Prostate gland (tissue), 2 donors: ENCODE results near the gene HERC3. TPM values are rescaled to one million over a fixed set of nuclear protein-coding genes. Genes with fewer than 3 reads are reported as not detected.

ENCODE experiments used
- DNase-seq: peaks from one replicate; pipeline ENCODE4 v3.0.0-alpha.2; 2019; ENCODE audit warnings: low spot score
- H3K27ac ChIP-seq, 2 donors: fragments of 200-600 bp; sonication (generic); 2 replicates each; pipeline ENCODE4 v1.5.1; 2017 to 2019
- H3K27me3 ChIP-seq: fragments of 200-600 bp; sonication (generic); replicated peaks from 2 replicates; pipeline ENCODE4 v1.5.1; 2019; ENCODE audit not compliant: insufficient read depth
- H3K36me3 ChIP-seq, 2 donors: fragments of 200-600 bp; sonication (generic); 1 replicate in 1 of 2; 2 replicates in 1 of 2; pipeline versions ENCODE4 v1.5.1 to v1.8.1; 2017 to 2019
- H3K4me1 ChIP-seq: fragments of 200-600 bp; sonication (generic); replicated peaks from 2 replicates; pipeline ENCODE4 v1.5.1; 2019
- H3K4me3 ChIP-seq, 2 donors: fragments of 200-600 bp; sonication (generic); 2 replicates each; pipeline ENCODE4 v1.5.1; 2017 to 2019
- H3K9me3 ChIP-seq: fragments of 200-600 bp; sonication (generic); 2 replicates; pipeline ENCODE4 v1.5.1; 2017
- CTCF ChIP-seq, 4 experiments: fragments of 200-600 bp in 2 of 4; fragments of 450-650 bp in 2 of 4; sonication (generic) in 2 of 4; IDR thresholded peaks; 1 replicate in 3 of 4; 2 replicates in 1 of 4; pipeline ENCODE4 v1.5.1; 2016 to 2019; ENCODE audit warnings: antibody characterized with exemption in 4 of 4, mild to moderate bottlenecking in 2 of 4, moderate library complexity in 2 of 4
- POLR2A ChIP-seq: fragments of 450-650 bp; IDR thresholded peaks from one replicate; pipeline ENCODE4 v1.6.1; 2016; ENCODE audit warnings: antibody characterized with exemption, mild to moderate bottlenecking
- POLR2AphosphoS5 ChIP-seq: sonication (generic); formaldehyde crosslinking; IDR thresholded peaks from one replicate; pipeline ENCODE4 v1.6.1; 2017; ENCODE audit warnings: antibody characterized with exemption
- WGBS: methylation state at CpG from one replicate; pipeline ENCODE4 v1.1.5; 2018; 5-methylcytosine and 5-hydroxymethylcytosine counted together
- intact Hi-C: fragments of 100-400 bp; cut with DNase I; formaldehyde crosslinking; loops from one replicate; pipeline ENCODE4 v1.14.2; 2022
- total RNA-seq, 2 donors: library from RNA; depleted of rRNA; stranded (reverse); fragments of >200 nt; gene quantifications; one replicate each; pipeline ENCODE4 v1.1.0, GENCODE V29; 2016

Gene HERC3
- total RNA-seq, 2 donors from 2014 or later = 36.5 to 42.2 TPM

- H3K36me3 ChIP-seq = no peaks in the 10 kb centered on the region
- 77% methylated on average over 8 of the region's 10 CpGs for WGBS
These were observed 130.0 kb downstream of the HERC3 start for GRCh38 chr4:88722276-88722780.

DNA sequence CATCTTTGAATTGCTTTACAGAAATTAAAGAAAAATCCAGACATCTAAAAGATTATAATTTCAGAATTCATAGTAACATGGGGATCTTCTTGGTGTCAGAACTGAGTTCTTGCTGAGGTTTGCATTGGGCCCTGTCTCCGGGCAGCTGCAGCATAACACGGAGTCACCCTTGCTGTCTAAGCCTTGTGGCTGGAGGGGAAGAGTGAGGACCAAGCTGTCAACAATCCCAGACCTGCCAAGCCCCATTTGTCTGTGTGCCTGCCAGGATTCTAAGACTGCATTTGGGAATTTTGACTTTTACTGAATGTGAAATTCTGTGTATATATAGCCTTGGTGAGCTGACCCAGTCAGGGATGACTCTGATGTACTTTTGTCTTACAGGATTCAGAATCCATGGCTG lies 130.5 kb downstream of the HERC3 start:
- TF ChIP-seq POLR2AphosphoS5 (no peak), CTCF (IDR thresholded peaks at IDR 0.05) (no peak), POLR2A (no peak)
- no peak for DNase-seq
- Histone ChIP-seq H3K36me3 (no peaks in the 10 kb centered on the region), H3K4me3 (no peak overlapping the region), H3K27me3 (no peaks in the 10 kb centered on the region), H3K27ac (no peak overlapping the region), H3K4me1 (no peaks in the 10 kb centered on the region), H3K9me3 (no peaks in the 10 kb centered on the region)
- 76% methylated on average over 2 of the region's 2 CpGs for WGBS
- intact Hi-C loops = no loop called here

More at GRCh38 chr4:88722276-88722780, 130.0 kb downstream of the HERC3 start:
- Histone ChIP-seq H3K4me1 (no peaks in the 10 kb centered on the region), H3K9me3 (no peaks in the 10 kb centered on the region), H3K27me3 (no peaks in the 10 kb centered on the region), H3K27ac (no peak overlapping the region), H3K4me3 (no peak overlapping the region)
- DNase-seq = no peak
- intact Hi-C loops = no loop called here
- TF ChIP-seq POLR2A = no peak
- TF ChIP-seq POLR2AphosphoS5 = no peak
- TF ChIP-seq CTCF (IDR thresholded peaks at IDR 0.05) = no peak

DNA sequence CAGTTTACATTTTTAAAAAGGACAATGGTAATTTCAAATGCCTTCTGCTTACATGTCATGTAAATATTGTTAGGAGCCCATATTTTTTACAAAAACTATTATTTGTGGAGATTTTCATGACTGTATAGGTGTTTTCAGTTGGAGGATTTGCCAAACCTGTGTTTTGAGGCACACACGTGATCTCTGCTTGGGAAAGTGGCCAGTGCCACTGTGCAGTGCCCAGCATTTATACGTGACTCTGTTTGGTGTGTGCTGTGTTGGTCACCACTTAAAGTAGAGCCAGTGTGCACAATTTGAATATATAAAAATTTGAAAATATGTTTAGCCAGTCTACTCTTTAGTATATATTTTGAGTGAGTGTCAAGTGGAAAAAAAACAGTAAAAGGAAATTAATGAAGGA lies 132.1 kb downstream of the HERC3 start:
- Histone ChIP-seq H3K4me3 (no peak overlapping the region), H3K4me1 (no peaks in the 10 kb centered on the region), H3K9me3 (no peaks in the 10 kb centered on the region), H3K36me3 (no peaks in the 10 kb centered on the region), H3K27ac (no peak overlapping the region), H3K27me3 (no peaks in the 10 kb centered on the region)
- DNase-seq = no peak
- 83% methylated on average over 2 of the region's 2 CpGs for WGBS
- TF ChIP-seq POLR2A = no peak
- TF ChIP-seq CTCF (IDR thresholded peaks at IDR 0.05) = no peak
- no peak for TF ChIP-seq POLR2AphosphoS5
- intact Hi-C loops = no loop called here

DNA sequence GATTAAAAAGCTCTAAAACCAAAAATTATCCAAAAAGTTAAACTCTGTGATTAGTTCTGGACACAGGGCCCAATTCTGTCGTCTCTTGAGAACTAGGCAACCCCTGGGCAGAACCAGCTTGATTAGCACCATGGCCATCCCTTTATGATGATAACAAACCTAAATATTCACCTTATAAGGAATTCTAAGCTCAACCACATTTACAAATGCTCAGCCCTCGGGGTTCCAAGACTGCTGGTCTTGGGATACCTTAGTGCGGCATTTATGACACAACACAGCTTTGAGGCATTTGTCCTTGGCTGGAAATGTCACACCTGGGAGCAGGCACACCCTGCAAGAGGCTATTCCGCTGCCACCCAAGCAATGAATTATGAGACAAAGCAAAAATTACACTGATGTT lies 132.9 kb downstream of the HERC3 start:
- DNase-seq = no peak
- TF ChIP-seq POLR2AphosphoS5 = no peak
- no peak for TF ChIP-seq POLR2A
- TF ChIP-seq CTCF (IDR thresholded peaks at IDR 0.05) = no peak
- no peak overlapping the region for H3K27ac ChIP-seq
- H3K4me3 ChIP-seq = no peak overlapping the region
- intact Hi-C loops = no loop called here
- H3K9me3 ChIP-seq = no peaks in the 10 kb centered on the region
- 85% methylated on average over 4 of the region's 4 CpGs for WGBS
- H3K27me3 ChIP-seq = no peaks in the 10 kb centered on the region
- H3K4me1 ChIP-seq = no peaks in the 10 kb centered on the region
- no peaks in the 10 kb centered on the region for H3K36me3 ChIP-seq

DNA sequence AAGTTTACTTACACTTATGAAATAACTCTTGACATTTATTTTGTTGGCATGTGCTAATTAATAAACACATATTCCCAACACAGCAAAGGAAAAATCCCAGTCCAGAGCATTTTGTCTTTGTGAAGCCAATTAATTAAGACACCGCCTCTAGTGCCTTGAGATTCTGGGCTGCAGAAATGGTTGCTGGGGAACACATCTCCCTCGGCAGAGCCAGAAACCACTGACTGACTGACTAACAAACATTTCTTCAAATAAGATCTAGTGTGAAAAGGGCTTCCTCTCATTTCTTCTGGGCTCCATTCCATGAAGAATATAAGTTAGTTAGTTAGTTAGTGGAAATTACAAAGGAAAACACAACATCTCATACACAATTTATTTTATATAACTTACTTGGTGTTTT lies 133.7 kb downstream of the HERC3 start:
- intact Hi-C loops = no loop called here
- no peak for DNase-seq
- H3K4me3 ChIP-seq = no peak overlapping the region
- WGBS = 73% methylated on average over 2 of the region's 2 CpGs
- no peak overlapping the region for H3K27ac ChIP-seq
- TF ChIP-seq POLR2AphosphoS5 = no peak
- TF ChIP-seq CTCF (IDR thresholded peaks at IDR 0.05) = no peak
- no peak for TF ChIP-seq POLR2A
- H3K9me3 ChIP-seq = no peaks in the 10 kb centered on the region
- no peaks in the 10 kb centered on the region for H3K27me3 ChIP-seq
- no peaks in the 10 kb centered on the region for H3K36me3 ChIP-seq
- no peaks in the 10 kb centered on the region for H3K4me1 ChIP-seq
